Tibial nerve (tissue), 4 donors: Measurements from ENCODE around the gene COL4A2.

Experiments used
- CTCF ChIP-seq, 5 experiments: fragments of 200-600 bp in 3 of 5; fragments of 450-650 bp in 2 of 5; sonication (generic) in 3 of 5; IDR thresholded peaks; one replicate each; pipeline ENCODE4 v1.5.1; 2016 to 2019; ENCODE audit warnings: antibody characterized with exemption in 5 of 5, mild to moderate bottlenecking in 3 of 5, moderate library complexity in 2 of 5
- EP300 ChIP-seq, 2 donors: sonication (generic); formaldehyde crosslinking; IDR thresholded peaks; one replicate each; pipeline ENCODE4 v1.6.1; 2017; ENCODE audit warnings: antibody characterized with exemption in 2 of 2, mild to moderate bottlenecking in 1 of 2
- POLR2A ChIP-seq, 2 donors: fragments of 450-650 bp; IDR thresholded peaks; one replicate each; pipeline ENCODE4 v1.6.1; 2017; ENCODE audit warnings: antibody characterized with exemption in 2 of 2, mild to moderate bottlenecking in 2 of 2, moderate library complexity in 2 of 2

DNA sequence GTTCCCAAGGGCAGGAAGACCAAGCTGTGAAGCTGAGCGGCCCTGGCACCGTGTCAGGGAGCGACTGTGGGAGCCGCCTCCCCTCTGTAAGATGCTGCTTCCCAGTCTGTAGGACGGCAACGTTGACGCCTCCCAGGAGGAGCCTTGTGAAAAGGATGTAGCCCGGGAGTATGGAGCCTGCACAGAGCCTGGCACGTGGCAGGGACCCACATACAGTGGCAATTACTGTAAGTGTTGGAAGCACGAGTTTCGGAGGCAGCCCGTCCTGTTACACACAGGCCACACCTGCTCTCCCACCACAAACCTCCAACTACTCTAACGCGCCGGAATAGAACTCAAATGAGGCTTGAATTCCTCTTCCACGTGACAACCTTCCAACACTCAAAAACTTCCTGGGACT is 247.9 kb downstream of the COL4A2 start:
- no peak for TF ChIP-seq EP300 (IDR thresholded peaks at IDR 0.05)
- TF ChIP-seq CTCF (IDR thresholded peaks at IDR 0.05), result no peak
- no peak for TF ChIP-seq POLR2A (IDR thresholded peaks at IDR 0.05)
